Kidney epithelial cell (primary cell): ENCODE results near the gene HOOK2. TPM values are rescaled to one million over a fixed set of nuclear protein-coding genes. Genes with fewer than 3 reads are reported as not detected.
"Not testable (repeated sequence)": the region's sequence is repeated elsewhere in the genome, so short reads cannot be mapped to it uniquely, and the experiment has no call there.

Experiments
- DNase-seq: peaks from one replicate; pipeline ENCODE4 v3.0.0-alpha.2; 2010; ENCODE audit warnings: low read depth
- H3K27me3 ChIP-seq: 2 replicates; pipeline ENCODE4 v1.6.0; 2011; ENCODE audit warnings: low read length; ENCODE audit not compliant: control insufficient read depth, insufficient read depth
- H3K36me3 ChIP-seq: 2 replicates; pipeline ENCODE4 v1.5.1; 2011; ENCODE audit warnings: low read length; ENCODE audit not compliant: control insufficient read depth, insufficient read depth
- H3K4me3 ChIP-seq: 2 replicates; pipeline ENCODE4 v1.5.1; 2011; ENCODE audit warnings: low read depth, mild to moderate bottlenecking, control low read depth, low read length
- CTCF ChIP-seq: IDR thresholded peaks from 2 replicates; pipeline ENCODE4 v1.5.1; 2011; ENCODE audit warnings: mild to moderate bottlenecking, moderate library complexity, low read length, control low read depth, inconsistent platforms; ENCODE audit not compliant: insufficient read depth, poor library complexity, severe bottlenecking
- total RNA-seq: library from RNA; depleted of rRNA; stranded (reverse); fragments of >200 nt; gene quantifications from 2 replicates; pipeline ENCODE4 v1.2.3, GENCODE V29; 2015

HOOK2 gene
- total RNA-seq, 1 donor from 2014 or later, result 44.1 TPM

GRCh38 chr19:12730064-12730463, 45.3 kb downstream of the HOOK2 start:
- no peak for TF ChIP-seq CTCF
- no peak for DNase-seq
- Histone ChIP-seq H3K36me3 (peaks cover 5% of the 10 kb centered on the region), H3K4me3 (no peak overlapping the region), H3K27me3 (no peaks in the 10 kb centered on the region)

- H3K4me3 ChIP-seq, result no peak overlapping the region
- DNase-seq, result no peak
- TF ChIP-seq CTCF, result no peak
- H3K36me3 ChIP-seq, result peaks cover 5% of the 10 kb centered on the region
- no peaks in the 10 kb centered on the region for H3K27me3 ChIP-seq
Measured at GRCh38 chr19:12727745-12728433, 47.5 kb downstream of the HOOK2 start.

- no peak for DNase-seq
- H3K4me3 ChIP-seq, result no peak overlapping the region
- no peaks in the 10 kb centered on the region for H3K27me3 ChIP-seq
- H3K36me3 ChIP-seq, result peaks cover 5% of the 10 kb centered on the region
- TF ChIP-seq CTCF, result no peak
Measured at GRCh38 chr19:12726988-12727316, 48.4 kb downstream of the HOOK2 start.

GRCh38 chr19:12725612-12726011, 49.7 kb downstream of the HOOK2 start:
- DNase-seq, result not testable (repeated sequence)

GRCh38 chr19:12723641-12724426, 51.5 kb downstream of the HOOK2 start, which contains the start of gene TNPO2:
Gene TNPO2, minus strand, starts transcription at chr19:12723932. Its CDS starts 2,955 bp downstream, at chr19:12720977.
- Histone ChIP-seq H3K27me3 (no peaks in the 10 kb centered on the region), H3K4me3 (peak within 1 kb of the TSS; percentile 40), H3K36me3 (peaks cover 4% of the 10 kb centered on the region)
- TF ChIP-seq CTCF, result no peak
- peak; percentile 21 for DNase-seq

More at GRCh38 chr19:12725612-12726011, 49.7 kb downstream of the HOOK2 start:
- H3K4me3 ChIP-seq, H3K36me3 ChIP-seq, H3K27me3 ChIP-seq: not testable (repeated sequence)

- peak overlapping the region; percentile 40 for H3K4me3 ChIP-seq
- H3K36me3 ChIP-seq, result peaks cover 4% of the 10 kb centered on the region
- DNase-seq, result no peak
- TF ChIP-seq CTCF, result no peak
- H3K27me3 ChIP-seq, result no peaks in the 10 kb centered on the region
Measured at GRCh38 chr19:12723381-12723640, 52.0 kb downstream of the HOOK2 start.
